ENCODE results near the gene BICD1. TPM values are rescaled to one million over a fixed set of nuclear protein-coding genes. Genes with fewer than 3 reads are reported as not detected.
A peak's percentile ranks its signal among the peaks of the same experiment; 100 is the strongest.

BICD1 gene
- total and polyA plus RNA-seq, 4 donors: 6.1 to 22.9 (median 12.8) TPM

GRCh38 chr12:32303174-32303549 is 196.5 kb downstream of the BICD1 start:
- Histone ChIP-seq H3K4me3 (no peak overlapping the region), H3K9ac (ENCODE audit: insufficient read depth in 1 of 2, low read length in 2 of 2) (no peak overlapping the region), H3K27ac (ENCODE audit: low read depth in 1 of 2, low read length in 1 of 2) (no peak overlapping the region), H3K9me3 (ENCODE audit: control insufficient read depth in 4 of 4, insufficient read depth in 3 of 4, low read length in 3 of 4) (no peaks in the 10 kb centered on the region), H3K36me3 (ENCODE audit: control insufficient read depth in 4 of 4, insufficient read depth in 4 of 4, low read length in 4 of 4) (peaks cover 0 to 3% (median 1%) of the 10 kb centered on the region in 4 donors), H3K27me3 (ENCODE audit: control insufficient read depth in 3 of 3, insufficient read depth in 3 of 3, low read length in 2 of 3) (no peaks in the 10 kb centered on the region), H3K4me1 (ENCODE audit: control insufficient read depth in 5 of 5, insufficient read depth in 5 of 5, low read length in 5 of 5) (peaks cover 0 to 2% (median 0%) of the 10 kb centered on the region in 5 donors)
- ATAC-seq (ENCODE audit: insufficient read depth, low FRiP score) (no peak), DNase-seq (no peak)
- no peak for TF ChIP-seq CTCF (IDR thresholded peaks at IDR 0.05; ENCODE audit: control extremely low read depth, extremely low read depth)
- 88 to 96% methylated on average over 5 of the region's 5 CpGs for WGBS, 2 donors

- 46 to 85% methylated on average over 1 of the region's 1 CpG for WGBS, 2 donors
- Histone ChIP-seq H3K27me3 (ENCODE audit: control insufficient read depth in 3 of 3, insufficient read depth in 3 of 3, low read length in 2 of 3) (no peaks in the 10 kb centered on the region), H3K4me1 (ENCODE audit: control insufficient read depth in 5 of 5, insufficient read depth in 5 of 5, low read length in 5 of 5) (peaks cover 0 to 2% (median 0%) of the 10 kb centered on the region in 5 donors), H3K9ac (ENCODE audit: insufficient read depth in 1 of 2, low read length in 2 of 2) (no peak overlapping the region), H3K27ac (ENCODE audit: low read depth in 1 of 2, low read length in 1 of 2) (no peak overlapping the region), H3K9me3 (ENCODE audit: control insufficient read depth in 4 of 4, insufficient read depth in 3 of 4, low read length in 3 of 4) (no peaks in the 10 kb centered on the region), H3K4me3 (no peak overlapping the region), H3K36me3 (ENCODE audit: control insufficient read depth in 4 of 4, insufficient read depth in 4 of 4, low read length in 4 of 4) (peaks cover 0 to 3% (median 1%) of the 10 kb centered on the region in 4 donors)
- peak in 1 of 3 donors; percentile 67 for DNase-seq
- peak; percentile 56 for TF ChIP-seq CTCF (IDR thresholded peaks at IDR 0.05; ENCODE audit: control extremely low read depth, extremely low read depth)
- no peak for ATAC-seq (ENCODE audit: insufficient read depth, low FRiP score)
These were observed 198.5 kb downstream of the BICD1 start for GRCh38 chr12:32305163-32305562.

- H3K9ac ChIP-seq (ENCODE audit: insufficient read depth in 1 of 2, low read length in 2 of 2): no peak overlapping the region
- H3K36me3 ChIP-seq (ENCODE audit: control insufficient read depth in 4 of 4, insufficient read depth in 4 of 4, low read length in 4 of 4): peaks cover 0 to 3% (median 1%) of the 10 kb centered on the region in 4 donors
- H3K27me3 ChIP-seq (ENCODE audit: control insufficient read depth in 3 of 3, insufficient read depth in 3 of 3, low read length in 2 of 3): no peaks in the 10 kb centered on the region
- no peak overlapping the region for H3K27ac ChIP-seq (ENCODE audit: low read depth in 1 of 2, low read length in 1 of 2)
- ATAC-seq (ENCODE audit: insufficient read depth, low FRiP score) (no peak), DNase-seq (no peak)
- H3K4me1 ChIP-seq (ENCODE audit: control insufficient read depth in 5 of 5, insufficient read depth in 5 of 5, low read length in 5 of 5): no peaks in the 10 kb centered on the region
- no peaks in the 10 kb centered on the region for H3K9me3 ChIP-seq (ENCODE audit: control insufficient read depth in 4 of 4, insufficient read depth in 3 of 4, low read length in 3 of 4)
- H3K4me3 ChIP-seq: no peak overlapping the region
- no peak for TF ChIP-seq CTCF (IDR thresholded peaks at IDR 0.05; ENCODE audit: control extremely low read depth, extremely low read depth)
- WGBS, 2 donors: 70 to 80% methylated on average over 3 of the region's 3 CpGs
These were observed 200.7 kb downstream of the BICD1 start for GRCh38 chr12:32307326-32307725.

Data from lung (tissue), 12 donors.